H1 (cell line): ENCODE results near the gene SLC15A1. TPM values are rescaled to one million over a fixed set of nuclear protein-coding genes. Genes with fewer than 3 reads are reported as not detected.

Experiments used
- CTCF ChIA-PET: fragments of 300-600 bp; sonication (Branson Sonifier 250); formaldehyde crosslinking; loops from one replicate; lab custom pipeline; 2021; ENCODE audit not compliant: partially characterized antibody; lab: Charles Lee
- POLR2A ChIA-PET: fragments of 300-600 bp; sonication (Branson Sonifier 250); formaldehyde crosslinking; loops from one replicate; lab custom pipeline; 2021; ENCODE audit warnings: inconsistent platforms; ENCODE audit not compliant: partially characterized antibody; lab: Charles Lee
- DNase-seq, 2 experiments: peaks; one replicate each; pipeline versions ENCODE4 v3.0.0 to v3.0.0-alpha.2; 2010 to 2022; ENCODE audit warnings: low spot score in 2 of 2, low read depth in 1 of 2, mixed read lengths in 1 of 2
- FAIRE-seq: peaks from 2 replicates; lab custom pipeline; 2011; peaks lifted over from hg19 to GRCh38; lab: Jason Lieb, UNC
- H2AFZ ChIP-seq: 2 replicates; pipeline ENCODE4 v1.8.1; 2012; ENCODE audit warnings: low read length, inconsistent platforms
- H2AK5ac ChIP-seq: 2 replicates; pipeline ENCODE4 v1.6.1; 2013; ENCODE audit warnings: low read depth, low read length
- H2BK120ac ChIP-seq: replicated peaks from 2 replicates; pipeline ENCODE3; 2013; ENCODE audit warnings: low read depth, low read length, inconsistent platforms
- H2BK12ac ChIP-seq: 2 replicates; pipeline ENCODE4 v1.6.1; 2013; ENCODE audit warnings: low read depth, low read length
- H2BK15ac ChIP-seq: 2 replicates; pipeline ENCODE4 v1.6.1; 2013; ENCODE audit warnings: low read length
- H2BK20ac ChIP-seq: 2 replicates; pipeline ENCODE4 v1.6.1; 2013; ENCODE audit warnings: low read length
- H2BK5ac ChIP-seq: 2 replicates; pipeline ENCODE4 v1.6.1; 2013; ENCODE audit warnings: low read depth, low read length
- H3K14ac ChIP-seq: 2 replicates; pipeline ENCODE4 v1.6.1; 2013; ENCODE audit warnings: inconsistent platforms; ENCODE audit not compliant: insufficient read length
- H3K18ac ChIP-seq: 2 replicates; pipeline ENCODE4 v1.6.1; 2013; ENCODE audit warnings: low read length; ENCODE audit errors: extremely low read depth
- H3K23ac ChIP-seq: 2 replicates; pipeline ENCODE4 v1.6.1; 2013; ENCODE audit warnings: inconsistent platforms; ENCODE audit not compliant: insufficient read length
- H3K23me2 ChIP-seq: 2 replicates; pipeline ENCODE4 v1.6.1; 2013; ENCODE audit warnings: low read depth, low read length
- H3K27ac ChIP-seq: 2 replicates; pipeline ENCODE4 v1.6.1; 2011; ENCODE audit warnings: low read depth, low read length, inconsistent platforms
- H3K27me3 ChIP-seq, 4 experiments: replicated peaks in 1 of 4; 1 replicate in 1 of 4; 2 replicates in 3 of 4; pipeline versions ENCODE4 v1.6.1 to v1.8.1; 2011 to 2013; ENCODE audit warnings: low read length in 3 of 4, mild to moderate bottlenecking in 3 of 4, inconsistent platforms in 2 of 4, mixed read lengths in 2 of 4, moderate library complexity in 1 of 4; ENCODE audit not compliant: control insufficient read depth in 3 of 4, insufficient read depth in 3 of 4; ENCODE audit errors: extremely low read depth in 1 of 4
- H3K36me3 ChIP-seq, 4 experiments: 2 replicates each; pipeline versions ENCODE4 v1.6.1 to v1.8.1; 2011 to 2013; ENCODE audit warnings: mild to moderate bottlenecking in 4 of 4, low read length in 3 of 4, moderate library complexity in 2 of 4, control low read depth in 1 of 4, inconsistent platforms in 1 of 4; ENCODE audit not compliant: insufficient read depth in 4 of 4, control insufficient read depth in 2 of 4
- H3K4ac ChIP-seq: replicated peaks from 2 replicates; pipeline ENCODE3; 2013; ENCODE audit warnings: low read length, low read depth, mixed read lengths, inconsistent platforms; ENCODE audit not compliant: insufficient read length
- H3K4me1 ChIP-seq, 4 experiments: replicated peaks in 1 of 4; 1 replicate in 1 of 4; 2 replicates in 3 of 4; pipeline versions ENCODE4 v1.6.1 to v1.8.1; 2011 to 2013; ENCODE audit warnings: low read length in 3 of 4, inconsistent platforms in 2 of 4, mixed read lengths in 1 of 4; ENCODE audit not compliant: insufficient read depth in 4 of 4, control insufficient read depth in 3 of 4
- H3K4me2 ChIP-seq, 2 experiments: 2 replicates each; pipeline versions ENCODE4 v1.6.1 to v1.8.1; 2011 to 2013; ENCODE audit warnings: low read depth in 2 of 2, low read length in 2 of 2, control low read depth in 1 of 2, inconsistent platforms in 1 of 2, mild to moderate bottlenecking in 1 of 2; ENCODE audit not compliant: insufficient read depth in 1 of 2
- H3K4me3 ChIP-seq, 4 experiments: fragments of 200-600, 300-600 bp in 1 of 4; sonication (generic), shearing (Covaris generic), sonication (Bioruptor Twin) in 1 of 4; 2 replicates each; pipeline versions ENCODE4 v1.5.1 to v1.8.1; 2011 to 2016; ENCODE audit warnings: low read length in 4 of 4, low read depth in 3 of 4, control low read depth in 2 of 4, inconsistent platforms in 2 of 4, mild to moderate bottlenecking in 2 of 4, mixed read lengths in 1 of 4, moderate library complexity in 1 of 4; ENCODE audit not compliant: insufficient read depth in 2 of 4; ENCODE audit errors: extremely low read depth in 1 of 4
- H3K56ac ChIP-seq: replicated peaks from 2 replicates; pipeline ENCODE3; 2013; ENCODE audit warnings: low read depth, mild to moderate bottlenecking, mixed read lengths, low read length, inconsistent platforms; ENCODE audit not compliant: insufficient read length
- H3K79me1 ChIP-seq: 2 replicates; pipeline ENCODE4 v1.6.1; 2013; ENCODE audit warnings: low read depth, low read length, control low read depth
- H3K79me2 ChIP-seq, 2 experiments: 2 replicates each; pipeline versions ENCODE4 v1.6.1 to v1.8.1; 2012 to 2013; ENCODE audit warnings: low read length in 2 of 2, mild to moderate bottlenecking in 2 of 2, inconsistent platforms in 1 of 2; ENCODE audit not compliant: insufficient read depth in 2 of 2, control insufficient read depth in 1 of 2
- H3K9ac ChIP-seq, 4 experiments: replicated peaks in 1 of 4; 1 replicate in 1 of 4; 2 replicates in 3 of 4; pipeline versions ENCODE4 v1.6.1 to v1.8.1; 2011 to 2013; ENCODE audit warnings: low read depth in 3 of 4, low read length in 3 of 4, control low read depth in 2 of 4, mild to moderate bottlenecking in 2 of 4, moderate library complexity in 2 of 4, inconsistent platforms in 1 of 4; ENCODE audit errors: extremely low read depth in 1 of 4
- H3K9me3 ChIP-seq, 2 experiments: 2 replicates each; pipeline versions ENCODE4 v1.6.1 to v1.8.1; 2012 to 2013; ENCODE audit warnings: mild to moderate bottlenecking in 2 of 2, moderate library complexity in 2 of 2, control low read depth in 1 of 2, inconsistent platforms in 1 of 2, low read depth in 1 of 2, low read length in 1 of 2, mixed read lengths in 1 of 2; ENCODE audit not compliant: insufficient read depth in 2 of 2
- H4K20me1 ChIP-seq, 2 experiments: replicated peaks in 1 of 2; 2 replicates each; pipeline versions ENCODE3 to v1.8.1; 2011 to 2013; ENCODE audit warnings: inconsistent platforms in 2 of 2, low read length in 2 of 2, mild to moderate bottlenecking in 1 of 2; ENCODE audit not compliant: insufficient read depth in 2 of 2, control insufficient read depth in 1 of 2
- H4K5ac ChIP-seq: 2 replicates; pipeline ENCODE4 v1.6.1; 2013; ENCODE audit warnings: low read length, low read depth, mixed read lengths, inconsistent platforms; ENCODE audit not compliant: insufficient read length
- H4K8ac ChIP-seq: 2 replicates; pipeline ENCODE4 v1.8.0; 2013; ENCODE audit warnings: mild to moderate bottlenecking, moderate library complexity, low read length, inconsistent platforms; ENCODE audit not compliant: insufficient read depth; ENCODE audit errors: extremely low read depth
- H4K91ac ChIP-seq: replicated peaks from 2 replicates; pipeline ENCODE3; 2013; ENCODE audit warnings: low read length, mixed read lengths, inconsistent platforms; ENCODE audit not compliant: insufficient read length
- CREB1 ChIP-seq: IDR thresholded peaks from 2 replicates; pipeline ENCODE4 v1.6.1; 2012; ENCODE audit warnings: inconsistent platforms
- CTCF ChIP-seq, 3 experiments: IDR thresholded peaks; 1 replicate in 2 of 3; 2 replicates in 1 of 3; pipeline versions ENCODE4 v1.5.1 to v1.6.1; 2011; ENCODE audit warnings: low read length in 3 of 3, mild to moderate bottlenecking in 3 of 3, inconsistent platforms in 2 of 3, low read depth in 1 of 3, moderate library complexity in 1 of 3; ENCODE audit not compliant: insufficient read depth in 1 of 3; ENCODE audit errors: control extremely low read depth in 1 of 3
- EGR1 ChIP-seq: IDR thresholded peaks from 2 replicates; pipeline ENCODE4 v1.6.1; 2011; ENCODE audit warnings: low read depth, low read length, borderline replicate concordance
- MAFK ChIP-seq: IDR thresholded peaks from 2 replicates; pipeline ENCODE4 v1.6.1; 2012; ENCODE audit warnings: low read depth, mild to moderate bottlenecking, improper control_type of control experiment, low read length
- RAD21 ChIP-seq, 2 experiments: IDR thresholded peaks in 1 of 2; conservative IDR thresholded peaks in 1 of 2; 2 replicates each; pipeline ENCODE4 v1.6.1; 2011; ENCODE audit warnings: low read depth in 2 of 2, low read length in 2 of 2, improper control_type of control experiment in 1 of 2, inconsistent platforms in 1 of 2, mild to moderate bottlenecking in 1 of 2, moderate library complexity in 1 of 2
- WGBS, 2 experiments: shearing (Covaris generic) in 1 of 2; methylation state at CpG; one replicate each; pipeline versions ENCODE4 v1.1.6 to v1.1.7; 2013 to 2015; ENCODE audit warnings: low lambda C conversion rate in 2 of 2, mixed read lengths in 2 of 2, inconsistent platforms in 1 of 2, low coverage in 1 of 2, missing lambda C conversion rate in 1 of 2; ENCODE audit not compliant: insufficient replicate concordance in 2 of 2, insufficient coverage in 1 of 2, insufficient read length in 1 of 2; ENCODE audit errors: extremely low coverage in 1 of 2, missing lambda C conversion rate in 1 of 2; 5-methylcytosine and 5-hydroxymethylcytosine counted together
- polyA plus RNA-seq, 7 experiments: library from polyadenylated mRNA; depleted of rRNA in 3 of 7; stranded (reverse) in 5 of 7; unstranded in 2 of 7; fragments of >200 nt in 5 of 7; fragments of 200-250 nt in 2 of 7; gene quantifications; 1 replicate in 5 of 7; 2 replicates in 1 of 7; 4 replicates in 1 of 7; pipeline versions ENCODE4 v1.2.1 to v1.2.3, GENCODE V29; 2011 to 2013; ENCODE audit warnings: missing spikeins in 2 of 7, mixed read lengths in 2 of 7
- total RNA-seq: library from RNA; stranded (reverse); fragmentation: NEBNext Ultra II Directional; extraction: Animal tissue kit (Norgen Biotek cat#: 25700); gene quantifications from 2 replicates; pipeline ENCODE4 v1.2.1, GENCODE V29; 2021

SLC15A1 gene
- total and polyA plus RNA-seq, 2 of the 8 experiments (the other 6 are each of a cell fraction or from before 2014, with no cell fraction given): 1.3 to 2.4 TPM

- peak overlapping the region in 2 of 4 experiments; percentile 46 to 61; a peak in 4 of 8 replicates for H3K4me3 ChIP-seq
- DNase-seq (peak in 1 of 2 experiments; percentile 59), FAIRE-seq (peak; percentile 60)
- no peak overlapping the region for H3K56ac ChIP-seq
- TF ChIP-seq MAFK: no peak
- TF ChIP-seq EGR1: no peak
- TF ChIP-seq CTCF (IDR thresholded peaks at IDR 0.05; ENCODE audit: control extremely low read depth in 1 of 3, insufficient read depth in 1 of 3, low read depth in 1 of 3, low read length in 3 of 3): peak in 1 of 3 experiments; percentile 27; a peak in 1 of 4 replicates
- TF ChIP-seq RAD21 (IDR thresholded peaks at IDR 0.05 in 1 of 2, conservative IDR thresholded peaks at IDR 0.05 in 1 of 2; ENCODE audit: low read depth in 2 of 2, low read length in 2 of 2): 0 out of 4 replicates have a peak, but pooled peaks of 1 of the 2 experiments have one; percentile 2
- TF ChIP-seq CREB1: no peak
- H3K4ac ChIP-seq: no peak overlapping the region
- no peaks in the 10 kb centered on the region for H3K79me1 ChIP-seq
- 64% methylated on average over 8 of the region's 8 CpGs; no CpG with 5 or more reads in 1 of the 2 experiments for WGBS, 2 experiments
- no peaks in the 10 kb centered on the region for H4K20me1 ChIP-seq
- H2AK5ac ChIP-seq: no peak overlapping the region
- no peak overlapping the region for H2BK12ac ChIP-seq
- H3K27me3 ChIP-seq: peaks cover 0 to 23% (median 16%) of the 10 kb centered on the region in 4 experiments; a peak in 6 of 7 replicates
- peak overlapping the region; percentile 74 to 79 for H3K4me2 ChIP-seq
- H3K23ac ChIP-seq: no peak overlapping the region
- H2BK5ac ChIP-seq: no peak overlapping the region
- H3K9me3 ChIP-seq: no peaks in the 10 kb centered on the region
- no peak overlapping the region for H4K5ac ChIP-seq
- H3K4me1 ChIP-seq: peaks cover 0 to 10% (median 6%) of the 10 kb centered on the region in 4 experiments; a peak in 4 of 7 replicates
- no peak overlapping the region for H2BK120ac ChIP-seq
- H3K36me3 ChIP-seq: no peaks in the 10 kb centered on the region
- H2AFZ ChIP-seq: no peak overlapping the region
- H2BK20ac ChIP-seq: no peak overlapping the region
- no peak overlapping the region for H3K18ac ChIP-seq
- CTCF ChIA-PET: interaction anchor here (1.0 to 1.4 kb wide), 6 partner anchors 10 to 98 kb away, joined by 3 to 5 read pairs (median 4); no protein-coding TSS in a partner anchor
- no peak overlapping the region for H3K9ac ChIP-seq
- H3K79me2 ChIP-seq: no peaks in the 10 kb centered on the region
- H3K27ac ChIP-seq: no peak overlapping the region
- H3K23me2 ChIP-seq: peaks cover 13% of the 10 kb centered on the region; the same call in 1 of the 2 replicates
- POLR2A ChIA-PET: interaction anchor here (1.1 to 2.0 kb wide), 3 partner anchors 10 to 24 kb away, joined by 3 to 8 read pairs (median 3); no protein-coding TSS in a partner anchor
- peak overlapping the region; percentile 68 for H4K8ac ChIP-seq
- no peak overlapping the region for H3K14ac ChIP-seq
- no peak overlapping the region for H4K91ac ChIP-seq
- no peak overlapping the region for H2BK15ac ChIP-seq
These were observed 1.1 kb downstream of the SLC15A1 start for GRCh38 chr13:98751367-98751782.
